GM12878 (cell line): ENCODE measurements around the gene CMTM2. TPM values are rescaled to one million over a fixed set of nuclear protein-coding genes. Genes with fewer than 3 reads are reported as not detected.

Source experiments
- ATAC-seq: fragments of 200-7000 bp; cut with Tn5 transposase; 3 replicates; pipeline ENCODE4 v1.9.1; 2020; ENCODE audit warnings: mild to moderate bottlenecking, moderate library complexity
- BruUV-seq: library from RNA; stranded (reverse); fragments of 400-500 nt; replicated peaks from 2 replicates; lab custom pipeline; 2021; lab: Mats Ljungman, UMichigan
- CTCF ChIA-PET: fragments of 300-600 bp; sonication (Branson Sonifier 250); formaldehyde crosslinking; extraction: SDS; loops from one replicate; lab custom pipeline; 2021; ENCODE audit warnings: inconsistent platforms; lab: Yijun Ruan, JAX
- POLR2A ChIA-PET: fragments of 350-600 bp; formaldehyde crosslinking; extraction: SDS; loops from one replicate; lab custom pipeline; 2021; ENCODE audit warnings: inconsistent platforms; lab: Charles Lee
- RAD21 ChIA-PET: fragments of 300-600 bp; sonication (Branson Sonifier 250); formaldehyde crosslinking; loops from one replicate; lab custom pipeline; 2023; ENCODE audit warnings: antibody characterized with exemption; ENCODE audit not compliant: unreplicated experiment; lab: Charles Lee
- SMC1A ChIA-PET: fragments of 300-600 bp; sonication (Branson Sonifier 250); formaldehyde crosslinking; loops from one replicate; lab custom pipeline; 2023; ENCODE audit not compliant: unreplicated experiment, uncharacterized antibody; lab: Charles Lee
- DNase-seq: peaks from one replicate; pipeline ENCODE4 v3.0.0-alpha.2; 2011; ENCODE audit warnings: low read depth, low spot score
- FAIRE-seq: peaks from 3 replicates; lab custom pipeline; 2011; peaks lifted over from hg19 to GRCh38; lab: Jason Lieb, UNC
- H2AFZ ChIP-seq: 2 replicates; pipeline ENCODE4 v1.6.0; 2011; ENCODE audit warnings: low read depth, low read length, control low read depth; ENCODE audit not compliant: control insufficient read depth
- H3K27ac ChIP-seq: 2 replicates; pipeline ENCODE4 v1.5.1; 2011; ENCODE audit warnings: control low read depth; ENCODE audit not compliant: control insufficient read depth, insufficient read depth
- H3K27me3 ChIP-seq, 2 experiments: replicated peaks in 1 of 2; 2 replicates each; pipeline versions ENCODE4 v1.6.0 to v1.6.1; 2011; ENCODE audit warnings: low read length in 1 of 2; ENCODE audit not compliant: control insufficient read depth in 2 of 2, insufficient read depth in 2 of 2
- H3K36me3 ChIP-seq, 2 experiments: 2 replicates each; pipeline ENCODE4 v1.5.1; 2011; ENCODE audit warnings: low read length in 1 of 2; ENCODE audit not compliant: control insufficient read depth in 2 of 2, insufficient read depth in 2 of 2
- H3K4me1 ChIP-seq: 2 replicates; pipeline ENCODE4 v1.6.1; 2011; ENCODE audit warnings: mild to moderate bottlenecking, low read length, moderate library complexity, mixed read lengths; ENCODE audit not compliant: control insufficient read depth, insufficient read depth
- H3K4me2 ChIP-seq: 2 replicates; pipeline ENCODE4 v1.6.0; 2011; ENCODE audit warnings: control low read depth; ENCODE audit not compliant: control insufficient read depth, insufficient read depth
- H3K4me3 ChIP-seq: fragments of 200-600 bp; sonication (generic); 2 replicates; pipeline ENCODE4 v1.5.1; 2016
- H3K79me2 ChIP-seq: 2 replicates; pipeline ENCODE4 v1.6.0; 2011; ENCODE audit warnings: low read length; ENCODE audit not compliant: control insufficient read depth, insufficient read depth
- H3K9ac ChIP-seq: 2 replicates; pipeline ENCODE4 v1.8.0; 2011; ENCODE audit warnings: low read length, control low read depth, mixed read lengths; ENCODE audit not compliant: control insufficient read depth, insufficient read depth
- H3K9me3 ChIP-seq: replicated peaks from 3 replicates; pipeline ENCODE4 v1.5.1; 2011; ENCODE audit warnings: mild to moderate bottlenecking, low read length; ENCODE audit not compliant: control insufficient read depth, insufficient read depth
- H4K20me1 ChIP-seq: 2 replicates; pipeline ENCODE4 v1.6.0; 2011; ENCODE audit not compliant: control insufficient read depth, insufficient read depth
- CBX3 ChIP-seq: fragments of 200-600 bp; sonication (generic); IDR thresholded peaks from 2 replicates; pipeline ENCODE4 v1.6.1; 2016; ENCODE audit warnings: low read depth, borderline replicate concordance
- HCFC1 ChIP-seq: fragments of 150-350 bp; IDR thresholded peaks from 2 replicates; pipeline ENCODE4 v1.6.1; 2014; ENCODE audit warnings: low read length
- NFIC ChIP-seq: IDR thresholded peaks from 2 replicates; pipeline ENCODE4 v1.6.1; 2012; ENCODE audit warnings: low read depth, mild to moderate bottlenecking, inconsistent platforms, low read length, moderate library complexity
- TCF7 ChIP-seq: IDR thresholded peaks from 2 replicates; pipeline ENCODE4 v1.6.1; 2014; ENCODE audit warnings: antibody characterized with exemption, borderline replicate concordance
- WGBS: methylation state at CpG from one replicate; pipeline ENCODE4 v1.1.6; 2016; ENCODE audit warnings: low lambda C conversion rate; ENCODE audit not compliant: insufficient replicate concordance, insufficient coverage; ENCODE audit errors: missing lambda C conversion rate; 5-methylcytosine and 5-hydroxymethylcytosine counted together
- in situ Hi-C: fragments of 300-500 bp; cut with MboI; formaldehyde crosslinking; loops from 9 replicates; pipeline ENCODE4 v1.14.3; 2018; ENCODE audit warnings: mixed read lengths
- intact Hi-C: fragments of 100-400 bp; cut with micrococcal nuclease; formaldehyde crosslinking; loops from one replicate; pipeline ENCODE4 v1.14.2; 2022; ENCODE audit not compliant: unreplicated experiment
- polyA plus RNA-seq, 11 experiments: library from polyadenylated mRNA; depleted of rRNA in 4 of 11; unstranded in 6 of 11; stranded (reverse) in 5 of 11; fragments of >200 nt; fragmentation: Nextera tagmentation in 4 of 11; fragmentation: Illumina TruSeq in 1 of 11; extraction: Ambion mirVana in 4 of 11; extraction: Trizol in 1 of 11; gene quantifications; 1 replicate in 1 of 11; 2 replicates in 10 of 11; pipeline versions ENCODE4 v1.2.1 to v1.2.3, GENCODE V29; 2011 to 2016; ENCODE audit warnings: inconsistent platforms in 2 of 11, missing spikeins in 2 of 11, low read depth in 1 of 11
- total RNA-seq, 4 experiments: library from RNA; depleted of rRNA in 3 of 4; stranded (reverse); fragments of >200 nt in 3 of 4; fragmentation: Illumina TruSeq in 1 of 4; extraction: Trizol in 1 of 4; gene quantifications; 2 replicates each; pipeline versions ENCODE4 v1.2.1 to v1.2.3, GENCODE V29; 2013 to 2021
- TF ChIP-seq, protein P1 (sequence below): IDR thresholded peaks from 2 replicates; pipeline ENCODE4 v1.6.1; 2012; ENCODE audit warnings: low read depth, low read length, improper control_type of control experiment
- TF ChIP-seq, protein P2 (sequence below): IDR thresholded peaks from 2 replicates; pipeline ENCODE4 v1.6.1; 2011; ENCODE audit warnings: borderline replicate concordance, low read depth, mild to moderate bottlenecking, moderate library complexity, low read length; ENCODE audit not compliant: insufficient read depth, poor library complexity, severe bottlenecking

The CMTM2 gene
- total and polyA plus RNA-seq, 10 of the 15 experiments (the other 5 are each of a cell fraction or from before 2014, with no cell fraction given) = 0.26 to 0.34 TPM; not detected in 8

DNA sequence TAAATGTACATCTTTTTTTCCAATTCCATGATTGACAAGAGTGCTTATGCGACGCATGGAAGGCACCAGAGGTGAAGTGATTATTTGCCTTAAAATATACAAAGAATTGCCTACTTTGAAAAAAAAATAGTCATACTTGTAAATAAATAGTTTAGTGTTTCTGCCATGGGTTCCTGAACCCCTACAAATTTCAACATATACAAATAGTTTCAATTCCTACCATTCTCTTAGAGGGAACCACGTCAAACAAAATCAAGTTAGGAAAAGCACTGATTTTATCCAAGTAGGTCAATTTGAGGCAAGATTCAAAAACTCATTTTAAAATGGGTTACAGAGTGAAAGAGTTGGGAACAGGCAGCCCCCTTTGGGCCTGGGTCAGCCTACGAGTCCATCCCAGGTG, 36.9 kb downstream of the CMTM2 start:
- TF ChIP-seq, protein P1, sequence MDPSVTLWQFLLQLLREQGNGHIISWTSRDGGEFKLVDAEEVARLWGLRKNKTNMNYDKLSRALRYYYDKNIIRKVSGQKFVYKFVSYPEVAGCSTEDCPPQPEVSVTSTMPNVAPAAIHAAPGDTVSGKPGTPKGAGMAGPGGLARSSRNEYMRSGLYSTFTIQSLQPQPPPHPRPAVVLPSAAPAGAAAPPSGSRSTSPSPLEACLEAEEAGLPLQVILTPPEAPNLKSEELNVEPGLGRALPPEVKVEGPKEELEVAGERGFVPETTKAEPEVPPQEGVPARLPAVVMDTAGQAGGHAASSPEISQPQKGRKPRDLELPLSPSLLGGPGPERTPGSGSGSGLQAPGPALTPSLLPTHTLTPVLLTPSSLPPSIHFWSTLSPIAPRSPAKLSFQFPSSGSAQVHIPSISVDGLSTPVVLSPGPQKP = no peak
- TF ChIP-seq TCF7 (no peak), NFIC (no peak), HCFC1 (no peak), CBX3 (no peak)
- TF ChIP-seq, protein P2, sequence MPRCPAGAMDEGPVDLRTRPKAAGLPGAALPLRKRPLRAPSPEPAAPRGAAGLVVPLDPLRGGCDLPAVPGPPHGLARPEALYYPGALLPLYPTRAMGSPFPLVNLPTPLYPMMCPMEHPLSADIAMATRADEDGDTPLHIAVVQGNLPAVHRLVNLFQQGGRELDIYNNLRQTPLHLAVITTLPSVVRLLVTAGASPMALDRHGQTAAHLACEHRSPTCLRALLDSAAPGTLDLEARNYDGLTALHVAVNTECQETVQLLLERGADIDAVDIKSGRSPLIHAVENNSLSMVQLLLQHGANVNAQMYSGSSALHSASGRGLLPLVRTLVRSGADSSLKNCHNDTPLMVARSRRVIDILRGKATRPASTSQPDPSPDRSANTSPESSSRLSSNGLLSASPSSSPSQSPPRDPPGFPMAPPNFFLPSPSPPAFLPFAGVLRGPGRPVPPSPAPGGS = no peak
- TF ChIP-seq, all 136 proteins: peak for 0
- WGBS = 57% methylated on average over 4 of the region's 4 CpGs
- ChIA-PET SMC1A (no interaction called here), POLR2A (no interaction called here), CTCF (no interaction called here), RAD21 (no interaction called here)
- no peak overlapping the region for H3K27ac ChIP-seq
- intact Hi-C loops = no loop called here
- no peak overlapping the region for H3K4me2 ChIP-seq
- H3K36me3 ChIP-seq = peaks cover 0 to 7% of the 10 kb centered on the region in 2 experiments; a peak in 2 of 4 replicates
- in situ Hi-C loops = no loop called here
- no peak overlapping the region for H3K9ac ChIP-seq
- ATAC-seq (no peak), DNase-seq (no peak), FAIRE-seq (no peak)
- H2AFZ ChIP-seq = no peak overlapping the region
- H3K4me3 ChIP-seq = no peak overlapping the region
- H4K20me1 ChIP-seq = no peaks in the 10 kb centered on the region
- BruUV-seq = no TSS peak
- no peaks in the 10 kb centered on the region for H3K9me3 ChIP-seq
- no peaks in the 10 kb centered on the region for H3K4me1 ChIP-seq
- H3K79me2 ChIP-seq = no peaks in the 10 kb centered on the region
- peaks cover 0 to 4% of the 10 kb centered on the region in 2 experiments; a peak in 2 of 4 replicates for H3K27me3 ChIP-seq
